IPS-15b (cell line): Measurements from ENCODE around the gene HS6ST1.

Experiments used
- H3K27me3 ChIP-seq: one replicate; pipeline ENCODE4 v1.6.1; 2013; ENCODE audit warnings: low read length; ENCODE audit not compliant: control insufficient read depth, insufficient read depth
- H3K36me3 ChIP-seq: one replicate; pipeline ENCODE4 v1.6.1; 2013; ENCODE audit warnings: low read length; ENCODE audit not compliant: control insufficient read depth, insufficient read depth
- H3K4me1 ChIP-seq: one replicate; pipeline ENCODE4 v1.6.1; 2013; ENCODE audit warnings: mild to moderate bottlenecking, low read length; ENCODE audit not compliant: control insufficient read depth, insufficient read depth
- H3K4me3 ChIP-seq: one replicate; pipeline ENCODE4 v1.5.1; 2013; ENCODE audit warnings: low read depth, low read length
- H3K9ac ChIP-seq: one replicate; pipeline ENCODE4 v1.6.1; 2013; ENCODE audit warnings: low read depth, mild to moderate bottlenecking, low read length
- H3K9me3 ChIP-seq: one replicate; pipeline ENCODE4 v1.6.1; 2013; ENCODE audit warnings: mild to moderate bottlenecking, low read length; ENCODE audit not compliant: control insufficient read depth, insufficient read depth

HS6ST1 gene

GRCh38 chr2:128359841-128360240 is 41.2 kb upstream of the HS6ST1 start:
- H3K4me3 ChIP-seq = no peak overlapping the region
- H3K27me3 ChIP-seq = no peaks in the 10 kb centered on the region
- H3K9me3 ChIP-seq = peaks cover 2% of the 10 kb centered on the region
- H3K36me3 ChIP-seq = no peaks in the 10 kb centered on the region
- peaks cover 6% of the 10 kb centered on the region for H3K4me1 ChIP-seq
- no peak overlapping the region for H3K9ac ChIP-seq

DNA sequence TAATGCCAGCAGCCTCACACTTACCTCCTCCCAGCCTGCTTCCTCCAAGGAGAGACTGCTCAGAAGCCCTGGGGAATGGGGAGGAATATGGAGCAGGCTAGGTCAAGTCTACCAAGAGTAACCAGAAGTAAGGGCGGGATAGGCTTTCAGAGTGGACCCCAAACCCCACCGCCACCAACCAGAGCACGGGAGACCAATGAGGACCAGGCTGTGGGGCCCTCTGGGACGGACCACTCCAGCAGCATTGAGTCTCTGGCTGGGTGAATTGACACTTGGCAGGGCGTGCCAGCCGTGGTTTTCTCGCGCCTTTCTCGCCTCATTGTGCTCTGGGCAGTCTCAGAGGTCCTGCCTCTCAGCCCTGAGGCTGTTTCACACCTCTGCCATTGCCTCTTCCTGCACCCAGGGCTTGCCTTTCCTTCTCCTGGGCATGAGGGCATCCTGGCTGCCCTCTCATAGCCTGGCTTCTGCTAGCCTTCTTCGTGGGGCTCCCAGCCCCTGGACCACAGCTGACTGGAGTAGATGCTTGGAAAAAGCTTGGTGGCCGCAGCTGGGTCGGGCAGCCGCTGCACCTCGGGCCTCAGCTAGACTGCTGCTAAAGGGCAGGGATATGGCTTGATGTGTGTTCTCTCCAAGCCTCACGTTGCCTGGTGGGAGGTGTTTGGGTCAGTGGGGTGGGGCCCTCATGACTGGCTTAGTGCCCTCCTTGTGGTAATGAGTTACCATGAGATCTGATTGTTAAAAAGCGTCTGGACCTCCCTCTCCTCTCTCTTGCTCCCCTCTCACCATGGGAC is 40.5 kb upstream of the HS6ST1 start:
- peaks cover 6% of the 10 kb centered on the region for H3K4me1 ChIP-seq
- H3K4me3 ChIP-seq = no peak overlapping the region
- no peaks in the 10 kb centered on the region for H3K27me3 ChIP-seq
- no peak overlapping the region for H3K9ac ChIP-seq
- H3K9me3 ChIP-seq = peaks cover 2% of the 10 kb centered on the region
- H3K36me3 ChIP-seq = no peaks in the 10 kb centered on the region

- Histone ChIP-seq H3K9ac (no peak overlapping the region), H3K4me1 (peaks cover 6% of the 10 kb centered on the region), H3K4me3 (no peak overlapping the region), H3K27me3 (no peaks in the 10 kb centered on the region), H3K36me3 (no peaks in the 10 kb centered on the region), H3K9me3 (peaks cover 2% of the 10 kb centered on the region)
These were observed 39.1 kb upstream of the HS6ST1 start for GRCh38 chr2:128357506-128358370.

- Histone ChIP-seq H3K9ac (no peak overlapping the region), H3K36me3 (peaks cover 8% of the 10 kb centered on the region), H3K4me1 (no peaks in the 10 kb centered on the region), H3K4me3 (no peak overlapping the region), H3K27me3 (no peaks in the 10 kb centered on the region), H3K9me3 (peaks cover 8% of the 10 kb centered on the region)
These were observed 37.5 kb upstream of the HS6ST1 start for GRCh38 chr2:128356127-128356526.

DNA sequence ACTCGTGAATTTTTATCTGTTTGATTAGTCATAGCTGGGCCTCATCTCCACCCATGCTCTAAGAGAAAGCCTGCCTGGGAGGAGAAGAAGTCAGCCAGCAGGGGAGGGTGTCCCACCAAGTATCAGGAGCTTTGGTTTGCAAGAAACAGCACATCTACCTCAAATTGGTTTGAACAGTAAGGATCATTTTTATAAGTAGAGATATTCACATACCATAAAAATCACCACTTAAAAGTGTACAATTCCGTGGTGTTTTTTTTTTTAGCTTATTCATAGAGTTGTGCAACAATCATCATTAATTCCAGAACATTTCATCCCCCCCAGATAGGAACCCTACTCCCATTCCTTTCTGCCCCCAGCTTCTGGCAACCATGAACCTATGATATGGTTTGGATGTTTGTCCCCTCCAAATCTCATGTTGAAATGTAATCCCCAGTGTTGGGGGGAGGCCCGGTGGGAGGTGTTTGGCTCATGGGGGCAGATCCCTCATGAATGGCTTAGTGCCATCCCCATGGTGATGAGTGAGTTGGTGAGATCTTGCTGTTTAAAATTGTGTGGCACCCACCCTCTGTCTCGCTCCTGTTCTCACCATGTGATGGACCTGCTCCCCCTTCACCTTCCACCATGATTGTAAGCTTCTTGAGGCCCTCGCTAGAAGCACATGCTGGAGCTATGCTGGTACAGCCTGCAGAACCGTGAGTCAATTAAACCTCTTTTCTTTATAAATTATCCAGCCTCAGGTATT is 36.2 kb upstream of the HS6ST1 start:
- no peaks in the 10 kb centered on the region for H3K4me1 ChIP-seq
- peaks cover 8% of the 10 kb centered on the region for H3K36me3 ChIP-seq
- no peak overlapping the region for H3K4me3 ChIP-seq
- no peaks in the 10 kb centered on the region for H3K27me3 ChIP-seq
- peaks cover 6% of the 10 kb centered on the region for H3K9me3 ChIP-seq
- no peak overlapping the region for H3K9ac ChIP-seq

DNA sequence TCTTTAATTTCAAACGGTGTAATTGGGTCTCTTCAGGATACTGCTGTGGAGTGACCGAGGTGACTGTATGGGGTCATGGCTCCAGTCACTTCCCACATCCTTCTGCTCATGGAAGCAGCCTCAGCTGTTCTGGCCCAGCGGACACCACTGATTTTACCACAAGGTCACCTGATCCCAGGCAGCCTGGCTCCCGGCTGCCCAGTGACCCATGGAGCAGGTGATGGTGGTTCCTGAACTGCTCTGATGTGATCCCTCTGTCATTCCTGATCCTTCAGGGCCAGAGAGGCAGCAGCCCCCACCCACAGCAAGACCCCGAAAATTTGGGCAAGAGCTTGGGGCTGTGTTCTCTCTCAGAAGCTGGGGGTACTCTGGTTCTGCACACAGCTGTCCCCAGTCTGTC is 35.5 kb upstream of the HS6ST1 start:
- no peak overlapping the region for H3K9ac ChIP-seq
- H3K4me3 ChIP-seq = no peak overlapping the region
- no peaks in the 10 kb centered on the region for H3K27me3 ChIP-seq
- peaks cover 6% of the 10 kb centered on the region for H3K9me3 ChIP-seq
- H3K36me3 ChIP-seq = peaks cover 8% of the 10 kb centered on the region
- H3K4me1 ChIP-seq = no peaks in the 10 kb centered on the region

GRCh38 chr2:128350736-128351135 is 32.1 kb upstream of the HS6ST1 start:
- Histone ChIP-seq H3K4me1 (no peaks in the 10 kb centered on the region), H3K9me3 (peaks cover 6% of the 10 kb centered on the region), H3K4me3 (no peak overlapping the region), H3K36me3 (peaks cover 8% of the 10 kb centered on the region), H3K9ac (no peak overlapping the region), H3K27me3 (no peaks in the 10 kb centered on the region)

- Histone ChIP-seq H3K4me1 (no peaks in the 10 kb centered on the region), H3K4me3 (no peak overlapping the region), H3K27me3 (no peaks in the 10 kb centered on the region), H3K9ac (no peak overlapping the region), H3K36me3 (peaks cover 8% of the 10 kb centered on the region), H3K9me3 (peaks cover 6% of the 10 kb centered on the region)
These were observed 30.0 kb upstream of the HS6ST1 start for GRCh38 chr2:128348701-128349100.

- Histone ChIP-seq H3K4me1 (no peaks in the 10 kb centered on the region), H3K9ac (no peak overlapping the region), H3K36me3 (peaks cover 8% of the 10 kb centered on the region), H3K4me3 (no peak overlapping the region), H3K9me3 (peaks cover 6% of the 10 kb centered on the region), H3K27me3 (no peaks in the 10 kb centered on the region)
These were observed 29.3 kb upstream of the HS6ST1 start for GRCh38 chr2:128347701-128348539.

DNA sequence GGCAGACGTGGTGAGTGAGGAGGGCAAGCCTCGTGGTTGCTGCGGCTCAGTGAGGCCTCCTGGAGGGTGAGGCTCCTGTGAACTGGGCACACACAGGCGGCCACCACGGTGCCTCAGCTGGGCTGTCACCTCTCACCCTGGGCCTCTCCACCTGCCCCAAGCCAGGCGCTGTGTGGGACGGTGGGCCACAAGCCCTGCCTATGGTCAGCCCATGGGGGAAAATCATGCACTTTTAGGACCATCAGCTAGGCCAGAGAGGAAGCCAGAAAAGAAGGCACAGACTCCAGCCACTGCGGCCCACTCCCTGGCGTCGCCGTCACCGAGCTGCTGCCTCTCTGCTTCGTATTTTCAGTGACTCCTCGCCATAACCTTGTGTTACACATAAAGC is 28.5 kb upstream of the HS6ST1 start:
- Histone ChIP-seq H3K4me1 (no peaks in the 10 kb centered on the region), H3K4me3 (no peak overlapping the region), H3K27me3 (no peaks in the 10 kb centered on the region), H3K9me3 (peaks cover 6% of the 10 kb centered on the region), H3K9ac (no peak overlapping the region), H3K36me3 (peaks cover 4% of the 10 kb centered on the region)
